HG03135 (cell line): ENCODE results near the gene CHST3.
"Not testable (repeated sequence)": the region's sequence is repeated elsewhere in the genome, so short reads cannot be mapped to it uniquely, and the experiment has no call there.

Experiments used
- ATAC-seq: cut with Tn5 transposase; IDR thresholded peaks from one replicate; pipeline ENCODE4 v1.9.1; 2021; ENCODE audit warnings: mild to moderate bottlenecking, moderate library complexity; ENCODE audit not compliant: unreplicated experiment

The CHST3 gene

GRCh38 chr10:71985542-71986250 is 21.5 kb downstream of the CHST3 start:
- no peak for ATAC-seq

DNA sequence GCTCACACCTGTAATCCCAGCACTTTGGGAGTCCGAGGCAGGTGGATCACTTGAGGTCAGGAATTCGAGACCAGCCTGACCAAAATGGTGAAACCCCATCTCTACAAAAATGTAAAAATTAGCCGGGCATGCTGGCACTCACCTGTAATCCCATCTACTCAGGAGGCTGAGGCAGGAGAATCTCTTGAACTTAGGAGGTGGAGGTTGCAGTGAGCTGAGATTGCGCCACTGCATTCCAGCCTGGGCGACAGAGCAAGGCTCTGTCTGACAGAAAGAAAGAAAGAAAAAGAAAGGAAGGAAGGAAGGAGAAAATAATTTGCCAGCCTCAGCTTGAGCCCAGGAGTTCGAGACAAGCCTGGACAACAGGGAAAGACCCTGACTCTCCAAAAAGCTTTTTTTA is 24.7 kb downstream of the CHST3 start:
- not testable (repeated sequence) for ATAC-seq

DNA sequence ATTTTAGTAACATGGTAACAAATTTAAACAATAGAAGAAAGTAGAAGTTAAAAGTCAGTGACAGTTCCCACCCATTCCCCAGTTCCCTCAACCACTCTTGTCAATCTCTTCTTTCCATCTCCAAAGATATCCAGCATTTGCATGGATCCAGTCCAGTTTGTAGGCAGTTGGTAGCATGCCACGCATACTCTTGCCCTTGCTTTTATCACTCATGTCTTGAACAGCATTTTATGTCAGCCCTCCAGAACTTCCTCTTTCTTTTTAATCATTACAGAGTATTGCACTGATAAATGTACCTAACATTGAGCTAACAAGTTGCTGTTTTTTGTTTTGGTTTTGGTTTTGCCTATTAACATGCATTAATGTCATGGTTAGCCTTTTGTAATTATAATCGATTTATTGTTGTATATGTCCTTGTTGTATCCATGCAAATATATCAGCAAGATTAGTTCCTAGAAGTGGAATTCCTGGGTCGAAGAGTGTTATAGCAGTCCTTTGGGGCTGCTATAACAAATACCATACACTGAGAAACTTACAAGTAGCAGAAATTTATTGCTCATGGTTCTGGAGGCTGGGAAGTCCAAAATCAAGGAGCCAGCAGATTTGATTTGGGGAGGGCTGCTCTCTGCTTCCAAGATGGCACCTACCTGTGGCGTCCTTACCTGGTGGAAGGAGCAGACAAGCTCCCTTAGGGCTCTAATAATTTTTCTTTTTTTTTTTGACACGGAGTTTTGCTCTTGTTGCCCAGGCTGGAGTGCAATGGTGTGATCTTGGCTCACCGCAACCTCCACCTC is 25.7 kb downstream of the CHST3 start:
- ATAC-seq, result no peak

- ATAC-seq, result no peak
Observed at GRCh38 chr10:71990706-71991269, 26.6 kb downstream of the CHST3 start.

- ATAC-seq, result no peak
Observed at GRCh38 chr10:71995449-71995848, 31.3 kb downstream of the CHST3 start.

DNA sequence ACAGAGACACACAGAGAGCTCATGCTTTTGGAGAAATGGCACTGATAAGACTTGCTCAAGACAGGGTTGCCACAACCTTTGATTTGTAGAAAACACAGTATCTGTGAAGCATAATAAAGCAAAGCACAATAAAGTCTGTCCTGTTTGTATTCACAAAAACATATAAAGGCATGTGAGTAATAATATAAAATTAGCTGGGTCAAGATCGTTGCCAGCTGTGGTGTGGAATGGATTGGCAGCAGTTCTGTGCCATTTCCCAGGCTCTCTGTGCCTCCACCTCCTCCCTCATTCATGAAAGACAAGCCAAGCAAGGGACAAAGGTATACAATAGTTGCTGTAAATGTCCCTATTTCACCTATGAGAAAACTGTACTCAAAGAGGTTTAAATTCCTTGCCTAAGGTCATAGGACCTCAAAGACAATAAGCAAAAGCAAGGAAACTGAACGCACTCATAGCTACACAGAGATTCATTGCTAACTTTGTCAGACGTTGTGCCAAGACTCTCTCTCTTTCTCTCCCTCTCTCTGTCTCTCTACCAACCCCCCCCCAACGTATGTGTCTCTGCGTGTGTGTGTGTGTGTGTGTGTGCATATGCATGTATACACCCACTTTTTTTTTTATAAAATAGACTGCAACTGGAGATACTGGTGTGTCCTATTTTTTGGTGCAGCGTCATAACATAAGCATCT is 31.8 kb downstream of the CHST3 start:
- no peak for ATAC-seq

DNA sequence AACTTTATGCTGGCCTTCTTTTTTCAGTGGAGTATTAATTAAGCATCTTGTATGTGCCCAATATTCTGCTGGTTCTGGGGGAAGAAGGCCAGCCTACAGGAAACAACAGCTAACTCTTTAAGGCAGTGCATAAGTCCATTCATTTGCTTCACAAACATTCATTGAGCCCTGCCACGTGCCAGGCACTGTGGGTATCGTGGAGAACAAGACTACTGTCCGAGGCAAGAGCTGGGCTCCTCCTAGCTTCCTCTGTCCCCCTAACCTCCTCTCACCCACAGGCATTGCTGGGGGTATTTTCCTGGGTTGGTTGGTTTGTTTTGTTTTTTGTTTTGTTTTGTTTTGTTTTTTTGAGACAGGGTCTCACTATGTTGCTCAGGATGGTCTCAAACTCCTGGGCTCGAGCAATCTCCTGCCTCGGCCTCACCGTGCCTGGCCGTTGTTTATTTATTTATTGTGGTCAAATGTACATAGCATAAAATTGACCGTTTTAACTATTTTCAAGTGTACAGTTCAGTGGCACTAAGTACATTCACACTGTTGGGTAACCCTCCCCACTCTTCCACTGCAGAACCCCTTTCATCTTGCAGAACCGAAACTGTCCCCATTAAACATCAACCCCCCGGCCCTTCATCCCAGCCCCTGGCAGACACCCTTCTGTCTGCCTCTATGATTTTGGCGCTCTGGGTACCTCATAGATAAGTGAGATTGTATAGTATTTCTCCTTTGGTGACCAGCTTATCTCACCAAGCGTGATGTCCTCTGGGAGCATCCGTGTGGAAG is 32.6 kb downstream of the CHST3 start:
- ATAC-seq, result no peak

DNA sequence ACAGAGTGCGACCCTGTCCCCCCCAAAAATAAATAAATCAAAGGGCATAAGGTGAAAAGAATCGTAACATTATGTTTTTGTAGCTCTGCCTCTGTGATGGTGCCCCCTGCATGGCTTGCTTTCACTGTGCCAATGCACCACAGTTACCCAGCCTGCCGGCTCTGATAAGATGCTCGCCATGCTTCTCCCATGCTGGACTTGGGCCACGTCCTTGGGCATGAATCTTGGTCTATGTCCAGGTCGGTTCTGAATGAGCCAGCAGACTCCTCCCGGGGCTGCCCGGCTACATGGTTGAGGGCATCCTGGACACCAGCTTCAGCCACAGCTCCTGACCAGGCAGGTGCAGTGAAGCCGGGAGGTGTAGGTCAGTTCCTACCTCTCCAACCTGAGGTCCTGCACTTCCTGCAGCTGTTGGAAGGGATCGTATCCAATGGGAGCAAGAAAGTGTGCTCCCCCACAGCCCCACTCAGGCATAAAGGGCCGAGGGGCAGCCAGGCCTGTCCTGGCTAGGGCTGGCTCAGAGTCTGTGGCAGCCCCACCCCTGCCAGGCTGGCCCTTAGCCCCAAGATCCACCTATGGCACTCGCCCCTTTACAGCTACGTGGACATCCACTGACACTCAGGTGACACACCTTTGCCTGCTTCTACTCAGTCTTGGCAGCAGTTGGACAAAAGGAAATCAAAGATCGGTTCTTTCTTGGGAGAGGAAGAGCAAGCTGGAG is 34.1 kb downstream of the CHST3 start:
- ATAC-seq, result no peak

- no peak for ATAC-seq
Observed at GRCh38 chr10:71998840-71999194, 34.6 kb downstream of the CHST3 start.

DNA sequence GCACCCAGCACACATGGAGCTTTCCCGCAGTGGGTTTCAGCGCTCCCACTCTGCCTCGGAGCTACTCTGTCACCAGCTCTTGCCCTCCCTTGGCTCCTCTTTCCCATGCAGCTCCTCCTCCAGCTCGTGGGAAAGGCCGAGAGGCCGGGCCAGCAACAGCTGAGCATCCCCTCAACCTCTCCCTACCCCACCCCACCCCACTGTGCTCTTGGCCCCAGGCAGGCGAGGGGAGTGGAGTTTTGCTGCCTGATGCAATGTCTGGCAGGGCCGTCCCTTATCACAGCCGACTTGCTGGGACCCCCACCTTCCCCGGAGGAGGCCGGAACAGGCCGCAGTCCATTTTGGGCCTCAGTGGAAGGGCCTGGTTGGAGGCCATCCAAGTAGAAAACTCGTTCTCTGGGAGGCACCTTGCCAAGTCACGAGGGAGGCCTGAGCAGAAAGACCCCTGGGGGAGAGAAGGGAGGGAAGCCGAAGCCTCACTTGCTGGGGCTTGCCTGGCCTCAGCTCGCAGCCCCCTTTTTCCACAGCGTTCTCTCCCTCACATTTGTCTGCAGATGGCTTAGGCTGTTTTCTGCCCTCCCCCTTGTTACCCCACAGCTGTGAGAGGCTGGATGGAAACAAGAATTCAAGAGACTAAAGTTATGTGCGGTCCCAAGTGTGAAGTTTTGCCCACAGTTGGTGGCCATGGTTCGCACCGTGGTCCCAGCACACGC is 35.3 kb downstream of the CHST3 start:
- no peak for ATAC-seq

DNA sequence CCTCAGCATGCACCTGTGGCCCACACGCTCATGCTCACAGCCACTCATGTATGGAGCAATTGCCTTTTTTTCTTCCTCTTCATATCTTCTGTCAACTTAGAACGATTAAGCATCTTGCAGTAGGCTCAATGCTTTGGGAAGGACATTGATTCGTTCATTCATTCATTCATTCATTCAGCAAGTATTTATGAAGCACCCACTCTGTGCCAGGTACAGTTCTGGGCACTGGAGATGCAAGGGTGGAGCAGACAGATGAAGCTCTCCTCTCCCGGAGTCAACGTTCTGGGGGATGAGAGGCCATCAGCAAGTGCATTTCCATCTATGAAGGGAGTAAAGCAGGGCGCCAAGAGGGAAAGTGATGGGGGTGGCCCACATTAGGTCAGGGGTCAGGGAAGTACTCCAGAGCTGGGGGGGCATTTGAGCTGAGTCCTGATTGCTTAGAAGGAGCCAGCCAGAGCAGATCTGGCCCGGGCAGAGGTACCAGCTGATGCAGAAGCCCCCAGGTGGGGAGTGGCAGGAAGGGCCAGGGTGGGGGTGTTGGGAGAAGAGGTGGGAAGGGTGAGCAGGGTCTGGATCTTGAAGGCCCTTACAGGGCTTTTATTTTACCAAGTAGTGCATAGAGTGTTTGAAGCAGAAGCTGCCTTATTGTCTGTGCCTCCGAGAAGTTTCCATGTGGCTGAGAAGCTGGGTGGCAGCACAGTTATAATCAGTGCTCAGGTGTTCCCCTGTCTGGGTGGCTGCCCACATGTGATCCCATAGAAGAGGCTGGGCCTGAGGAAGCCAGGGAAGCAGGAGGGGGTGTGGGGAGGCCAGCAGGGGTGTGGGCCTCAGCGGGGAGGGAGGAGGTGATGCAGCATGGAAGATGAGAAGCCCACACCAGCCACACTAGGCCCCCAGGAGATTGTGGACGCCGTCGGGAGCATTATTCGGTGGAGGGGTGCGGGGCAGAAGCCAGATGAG is 36.2 kb downstream of the CHST3 start:
- ATAC-seq, result no peak

GRCh38 chr10:72001033-72001395 is 36.8 kb downstream of the CHST3 start:
- ATAC-seq, result no peak

GRCh38 chr10:72002354-72003295 is 38.4 kb downstream of the CHST3 start:
- no peak for ATAC-seq

DNA sequence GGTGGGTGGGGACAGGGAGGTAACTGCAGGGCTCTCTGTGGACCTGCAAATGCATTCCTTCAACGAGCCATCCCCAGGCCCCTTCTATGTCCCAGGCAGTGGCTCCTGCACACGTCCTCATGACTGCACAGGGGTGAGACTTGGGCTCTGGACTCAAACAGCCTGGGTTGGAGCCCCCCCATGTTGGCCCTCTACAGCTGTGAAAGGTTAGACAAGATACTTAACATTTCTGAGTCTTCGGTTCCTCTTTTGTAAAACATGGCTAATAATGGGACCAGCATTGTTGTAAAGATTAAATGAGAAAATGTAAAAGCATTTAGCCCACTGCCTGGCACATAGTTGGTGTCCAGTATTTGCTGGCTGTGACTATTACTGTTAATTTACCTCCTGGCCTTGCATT is 41.8 kb downstream of the CHST3 start:
- ATAC-seq, result no peak

DNA sequence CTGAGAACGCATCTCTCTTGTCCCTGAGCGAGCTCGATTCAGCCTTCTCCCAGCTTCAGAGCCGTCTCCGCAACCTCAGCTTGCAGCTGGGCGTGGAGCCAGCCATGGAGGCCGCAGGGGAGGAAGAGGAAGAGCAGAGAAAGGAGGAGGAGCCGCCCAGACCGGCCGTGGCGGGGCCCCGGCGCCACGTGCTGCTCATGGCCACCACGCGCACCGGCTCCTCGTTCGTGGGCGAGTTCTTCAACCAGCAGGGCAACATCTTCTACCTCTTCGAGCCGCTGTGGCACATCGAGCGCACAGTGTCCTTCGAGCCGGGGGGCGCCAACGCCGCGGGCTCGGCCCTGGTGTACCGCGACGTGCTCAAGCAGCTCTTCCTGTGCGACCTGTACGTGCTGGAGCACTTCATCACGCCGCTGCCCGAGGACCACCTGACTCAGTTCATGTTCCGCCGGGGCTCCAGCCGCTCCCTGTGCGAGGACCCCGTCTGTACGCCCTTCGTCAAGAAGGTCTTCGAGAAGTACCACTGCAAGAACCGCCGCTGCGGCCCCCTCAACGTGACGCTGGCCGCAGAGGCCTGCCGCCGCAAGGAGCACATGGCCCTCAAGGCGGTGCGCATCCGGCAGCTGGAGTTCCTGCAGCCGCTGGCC is 43.2 kb downstream of the CHST3 start:
- ATAC-seq, result no peak

DNA sequence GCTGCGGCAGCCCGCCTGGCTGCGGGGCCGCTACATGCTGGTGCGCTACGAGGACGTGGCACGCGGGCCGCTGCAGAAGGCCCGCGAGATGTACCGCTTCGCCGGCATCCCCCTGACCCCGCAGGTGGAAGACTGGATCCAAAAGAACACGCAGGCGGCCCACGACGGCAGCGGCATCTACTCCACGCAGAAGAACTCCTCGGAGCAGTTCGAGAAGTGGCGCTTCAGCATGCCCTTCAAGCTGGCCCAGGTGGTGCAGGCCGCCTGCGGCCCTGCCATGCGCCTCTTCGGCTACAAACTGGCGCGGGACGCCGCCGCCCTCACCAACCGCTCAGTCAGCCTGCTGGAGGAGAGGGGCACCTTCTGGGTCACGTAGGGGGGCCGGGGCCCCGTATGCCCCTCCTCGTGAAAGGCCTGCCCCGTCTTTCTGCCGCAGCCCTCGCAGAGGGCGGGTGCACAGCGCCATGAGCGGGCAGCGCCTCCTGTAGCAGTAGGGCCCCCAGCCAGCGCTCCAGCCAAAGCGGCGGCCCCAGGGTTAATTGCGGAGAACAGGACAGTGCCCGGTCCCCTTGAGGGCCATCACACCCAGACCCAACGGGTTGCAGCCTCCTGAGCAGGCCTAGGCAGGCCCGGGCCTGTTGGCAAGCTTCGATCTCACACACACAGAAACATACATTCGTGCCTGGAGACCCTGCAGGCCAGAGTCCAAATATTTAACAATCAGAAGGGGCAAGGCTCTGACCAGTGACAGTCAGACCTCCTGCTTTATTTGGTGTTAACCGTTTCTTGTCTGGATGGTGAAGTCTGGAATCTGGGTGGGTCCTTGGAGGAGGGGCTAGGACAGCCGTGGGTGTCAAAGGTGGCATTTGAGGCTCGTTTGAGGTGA is 44.1 kb downstream of the CHST3 start:
- no peak for ATAC-seq
